ENCODE measurements around the gene METTL14.

METTL14 gene

GRCh38 chr4:118741301-118741855, 56.2 kb downstream of the METTL14 start:
- peaks cover 50% of the 10 kb centered on the region for H3K36me3 Mint-ChIP-seq (ENCODE audit: low read depth)
- no peaks in the 10 kb centered on the region for H3K9me3 Mint-ChIP-seq
- no peak overlapping the region for H3K27ac Mint-ChIP-seq
- H3K27me3 Mint-ChIP-seq (ENCODE audit: low read depth): no peaks in the 10 kb centered on the region
- DNase-seq (ENCODE audit: low spot score): no peak
- H3K4me1 Mint-ChIP-seq (ENCODE audit: low read depth): no peaks in the 10 kb centered on the region
- H3K4me3 Mint-ChIP-seq: no peak overlapping the region

DNA sequence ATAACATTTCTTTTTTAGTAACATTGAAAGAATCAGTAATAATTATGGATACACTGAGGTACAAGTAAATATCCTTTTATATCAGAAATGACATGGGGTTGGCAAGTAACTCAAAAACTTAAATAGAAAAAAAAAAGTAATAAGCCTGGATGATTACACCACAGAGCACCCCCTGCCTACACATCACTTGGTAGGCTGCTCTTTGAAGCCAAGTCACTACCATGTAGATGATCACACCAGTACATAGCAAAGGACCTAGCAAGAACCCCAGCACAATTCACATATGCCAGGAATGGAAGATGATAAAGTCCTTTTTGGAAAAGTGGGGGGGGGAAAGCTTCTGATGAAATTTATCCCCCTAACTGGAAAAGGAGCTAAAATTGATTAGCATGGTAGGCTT, 56.9 kb downstream of the METTL14 start:
- peaks cover 48% of the 10 kb centered on the region for H3K36me3 Mint-ChIP-seq (ENCODE audit: low read depth)
- no peaks in the 10 kb centered on the region for H3K27me3 Mint-ChIP-seq (ENCODE audit: low read depth)
- H3K4me1 Mint-ChIP-seq (ENCODE audit: low read depth): no peaks in the 10 kb centered on the region
- no peak overlapping the region for H3K27ac Mint-ChIP-seq
- DNase-seq (ENCODE audit: low spot score): no peak
- H3K9me3 Mint-ChIP-seq: no peaks in the 10 kb centered on the region
- H3K4me3 Mint-ChIP-seq: no peak overlapping the region

- Mint-ChIP-seq H3K27me3 (ENCODE audit: low read depth) (no peaks in the 10 kb centered on the region), H3K27ac (no peak overlapping the region), H3K4me1 (ENCODE audit: low read depth) (no peaks in the 10 kb centered on the region), H3K4me3 (no peak overlapping the region), H3K36me3 (ENCODE audit: low read depth) (peaks cover 34% of the 10 kb centered on the region), H3K9me3 (no peaks in the 10 kb centered on the region)
- DNase-seq (ENCODE audit: low spot score): no peak
Measured at GRCh38 chr4:118743867-118744266, 58.7 kb downstream of the METTL14 start.

DNA sequence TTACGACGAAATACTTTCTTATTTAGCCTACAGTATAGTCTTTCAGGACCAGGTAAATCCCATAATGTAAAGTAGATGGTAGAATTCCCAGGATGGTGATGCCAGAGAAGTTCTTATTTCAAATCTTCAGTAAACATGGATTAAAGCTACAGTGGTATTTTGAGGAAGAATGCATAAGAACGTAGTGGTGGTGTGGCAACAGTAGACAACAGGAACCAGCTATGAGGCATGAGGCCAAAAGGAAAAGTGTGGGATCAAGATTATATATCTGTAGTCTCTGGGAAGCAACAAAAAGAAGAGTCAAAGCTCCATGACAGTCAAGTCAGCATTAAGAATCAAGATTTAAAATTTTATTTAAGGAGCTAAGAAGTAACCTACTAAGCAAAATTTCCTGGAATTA, 60.2 kb downstream of the METTL14 start:
- H3K9me3 Mint-ChIP-seq: no peaks in the 10 kb centered on the region
- H3K27me3 Mint-ChIP-seq (ENCODE audit: low read depth): no peaks in the 10 kb centered on the region
- H3K27ac Mint-ChIP-seq: no peak overlapping the region
- no peaks in the 10 kb centered on the region for H3K4me1 Mint-ChIP-seq (ENCODE audit: low read depth)
- no peak for DNase-seq (ENCODE audit: low spot score)
- H3K36me3 Mint-ChIP-seq (ENCODE audit: low read depth): peaks cover 27% of the 10 kb centered on the region
- H3K4me3 Mint-ChIP-seq: no peak overlapping the region

GRCh38 chr4:118746251-118746919, 61.2 kb downstream of the METTL14 start:
- Mint-ChIP-seq H3K4me3 (no peak overlapping the region), H3K9me3 (no peaks in the 10 kb centered on the region), H3K36me3 (ENCODE audit: low read depth) (peaks cover 24% of the 10 kb centered on the region), H3K4me1 (ENCODE audit: low read depth) (no peaks in the 10 kb centered on the region), H3K27me3 (ENCODE audit: low read depth) (no peaks in the 10 kb centered on the region), H3K27ac (no peak overlapping the region)
- DNase-seq (ENCODE audit: low spot score): no peak

DNA sequence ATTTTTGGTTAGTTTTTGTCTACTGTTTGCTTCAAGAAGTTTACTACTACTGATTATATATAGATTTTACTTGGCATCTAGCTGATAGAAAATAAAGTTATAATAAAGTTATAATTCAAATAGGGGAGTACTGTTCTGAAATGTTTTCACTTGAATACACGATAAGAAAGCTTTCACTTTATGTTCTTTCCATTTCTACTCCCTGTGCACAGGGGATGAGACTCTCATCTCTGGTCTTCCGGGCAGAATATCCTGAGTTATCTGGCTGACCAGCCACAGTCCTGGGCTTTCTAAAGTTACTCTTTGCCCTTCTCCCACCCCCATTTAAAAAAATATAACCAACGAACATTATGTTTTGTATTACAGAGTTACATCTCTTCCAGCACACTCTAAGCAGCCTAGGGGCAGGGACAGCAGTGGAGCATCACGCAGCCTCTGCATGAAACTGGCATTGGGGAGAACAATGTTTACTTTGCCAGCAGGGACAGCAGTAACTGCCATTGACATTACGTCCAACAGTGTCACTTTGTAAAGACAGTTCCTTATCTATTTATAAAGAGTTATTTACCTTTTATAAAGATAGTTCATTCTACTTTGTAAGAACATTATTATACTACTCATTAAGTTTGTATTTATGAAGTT, 64.3 kb downstream of the METTL14 start:
- Mint-ChIP-seq H3K9me3 (no peaks in the 10 kb centered on the region), H3K4me3 (no peak overlapping the region), H3K36me3 (ENCODE audit: low read depth) (peaks cover 22% of the 10 kb centered on the region), H3K27me3 (ENCODE audit: low read depth) (no peaks in the 10 kb centered on the region), H3K27ac (no peak overlapping the region), H3K4me1 (ENCODE audit: low read depth) (peaks cover 1% of the 10 kb centered on the region)
- no peak for DNase-seq (ENCODE audit: low spot score)

- Mint-ChIP-seq H3K27ac (no peak overlapping the region), H3K27me3 (ENCODE audit: low read depth) (no peaks in the 10 kb centered on the region), H3K36me3 (ENCODE audit: low read depth) (peaks cover 21% of the 10 kb centered on the region), H3K9me3 (no peaks in the 10 kb centered on the region), H3K4me3 (no peak overlapping the region), H3K4me1 (ENCODE audit: low read depth) (peaks cover 5% of the 10 kb centered on the region)
- DNase-seq (ENCODE audit: low spot score): no peak
Measured at GRCh38 chr4:118751629-118752323, 66.6 kb downstream of the METTL14 start.

- Mint-ChIP-seq H3K27ac (no peak overlapping the region), H3K36me3 (ENCODE audit: low read depth) (peaks cover 25% of the 10 kb centered on the region), H3K27me3 (ENCODE audit: low read depth) (no peaks in the 10 kb centered on the region), H3K4me1 (ENCODE audit: low read depth) (peaks cover 5% of the 10 kb centered on the region), H3K4me3 (no peak overlapping the region), H3K9me3 (no peaks in the 10 kb centered on the region)
- no peak for DNase-seq (ENCODE audit: low spot score)
Measured at GRCh38 chr4:118752551-118752950, 67.4 kb downstream of the METTL14 start.

- Mint-ChIP-seq H3K27me3 (ENCODE audit: low read depth) (no peaks in the 10 kb centered on the region), H3K27ac (no peak overlapping the region), H3K4me3 (no peak overlapping the region), H3K9me3 (no peaks in the 10 kb centered on the region), H3K36me3 (ENCODE audit: low read depth) (peaks cover 25% of the 10 kb centered on the region), H3K4me1 (ENCODE audit: low read depth) (peaks cover 5% of the 10 kb centered on the region)
- no peak for DNase-seq (ENCODE audit: low spot score)
Measured at GRCh38 chr4:118753096-118753495, 67.9 kb downstream of the METTL14 start.

GRCh38 chr4:118753685-118754084, 68.5 kb downstream of the METTL14 start:
- peaks cover 5% of the 10 kb centered on the region for H3K4me1 Mint-ChIP-seq (ENCODE audit: low read depth)
- H3K27ac Mint-ChIP-seq: no peak overlapping the region
- H3K36me3 Mint-ChIP-seq (ENCODE audit: low read depth): peaks cover 25% of the 10 kb centered on the region
- H3K4me3 Mint-ChIP-seq: no peak overlapping the region
- H3K27me3 Mint-ChIP-seq (ENCODE audit: low read depth): no peaks in the 10 kb centered on the region
- no peaks in the 10 kb centered on the region for H3K9me3 Mint-ChIP-seq
- DNase-seq (ENCODE audit: low spot score): no peak

DNA sequence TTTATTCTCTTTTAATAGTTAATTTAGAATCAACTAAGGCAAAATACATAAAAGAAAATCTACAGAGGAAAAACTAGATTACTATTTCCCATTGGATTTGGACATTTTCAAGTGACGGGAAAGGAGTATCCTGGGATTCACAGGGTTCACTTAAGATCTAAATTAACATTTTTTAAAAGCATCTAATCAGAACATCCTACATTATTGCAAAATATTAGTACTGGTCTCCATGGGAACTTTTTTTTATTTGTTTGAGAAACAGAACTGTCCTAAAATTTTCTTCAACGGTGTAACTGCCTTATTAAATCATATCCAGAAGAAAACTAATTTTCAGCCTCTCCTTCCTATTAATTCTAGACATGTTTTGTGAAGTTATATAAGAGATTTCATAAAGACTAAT, 69.7 kb downstream of the METTL14 start:
- Mint-ChIP-seq H3K27me3 (ENCODE audit: low read depth) (no peaks in the 10 kb centered on the region), H3K4me3 (no peak overlapping the region), H3K9me3 (no peaks in the 10 kb centered on the region), H3K4me1 (ENCODE audit: low read depth) (peaks cover 8% of the 10 kb centered on the region), H3K36me3 (ENCODE audit: low read depth) (peaks cover 27% of the 10 kb centered on the region), H3K27ac (no peak overlapping the region)
- DNase-seq (ENCODE audit: low spot score): no peak

GRCh38 chr4:118755438-118756226, 70.4 kb downstream of the METTL14 start:
- peaks cover 8% of the 10 kb centered on the region for H3K4me1 Mint-ChIP-seq (ENCODE audit: low read depth)
- no peak overlapping the region for H3K4me3 Mint-ChIP-seq
- no peak for DNase-seq (ENCODE audit: low spot score)
- no peaks in the 10 kb centered on the region for H3K27me3 Mint-ChIP-seq (ENCODE audit: low read depth)
- no peaks in the 10 kb centered on the region for H3K9me3 Mint-ChIP-seq
- H3K27ac Mint-ChIP-seq: no peak overlapping the region
- peaks cover 24% of the 10 kb centered on the region for H3K36me3 Mint-ChIP-seq (ENCODE audit: low read depth)

- no peaks in the 10 kb centered on the region for H3K9me3 Mint-ChIP-seq
- no peak for DNase-seq (ENCODE audit: low spot score)
- peaks cover 8% of the 10 kb centered on the region for H3K4me1 Mint-ChIP-seq (ENCODE audit: low read depth)
- no peaks in the 10 kb centered on the region for H3K27me3 Mint-ChIP-seq (ENCODE audit: low read depth)
- peaks cover 28% of the 10 kb centered on the region for H3K36me3 Mint-ChIP-seq (ENCODE audit: low read depth)
- H3K27ac Mint-ChIP-seq: no peak overlapping the region
- H3K4me3 Mint-ChIP-seq: no peak overlapping the region
Measured at GRCh38 chr4:118756429-118756828, 71.2 kb downstream of the METTL14 start.

Measured in T-helper 2 cell treated with Interferon-gamma antibody and Interleukin-4, amounts not matched to agents 5 μg/mL and 100 μg/mL, for 36 hours (primary cell).